Ascending aorta (tissue), 2 donors: ENCODE results near the gene SPO11. TPM values are rescaled to one million over a fixed set of nuclear protein-coding genes. Genes with fewer than 3 reads are reported as not detected.

Experiments used
- DNase-seq, 2 donors: peaks; one replicate each; pipeline ENCODE4 v3.0.0-alpha.2; 2019; ENCODE audit warnings: low spot score in 2 of 2
- H3K27ac ChIP-seq, 2 donors: fragments of 200-600 bp; sonication (generic); one replicate each; pipeline ENCODE4 v1.5.1; 2016 to 2017; ENCODE audit warnings: mild to moderate bottlenecking in 1 of 2
- H3K27me3 ChIP-seq: fragments of 200-600 bp; sonication (generic); one replicate; pipeline ENCODE4 v1.5.1; 2017
- H3K36me3 ChIP-seq, 2 donors: fragments of 200-600 bp; sonication (generic); one replicate each; pipeline ENCODE4 v1.5.1; 2016
- H3K4me1 ChIP-seq, 2 donors: fragments of 200-600 bp; sonication (generic); one replicate each; pipeline ENCODE4 v1.5.1; 2016 to 2017; ENCODE audit warnings: mild to moderate bottlenecking in 1 of 2
- H3K4me3 ChIP-seq, 2 donors: fragments of 200-600 bp; sonication (generic); one replicate each; pipeline ENCODE4 v1.5.1; 2016 to 2017; ENCODE audit warnings: mild to moderate bottlenecking in 1 of 2
- H3K9me3 ChIP-seq, 2 donors: fragments of 200-600 bp; sonication (generic); one replicate each; pipeline ENCODE4 v1.5.1; 2016
- CTCF ChIP-seq, 3 experiments: fragments of 200-600 bp in 2 of 3; fragments of 450-650 bp in 1 of 3; sonication (generic) in 2 of 3; IDR thresholded peaks; one replicate each; pipeline ENCODE4 v1.5.1; 2016 to 2019; ENCODE audit warnings: antibody characterized with exemption in 3 of 3, mild to moderate bottlenecking in 1 of 3, moderate library complexity in 1 of 3
- intact Hi-C: fragments of 100-400 bp; cut with DNase I; formaldehyde crosslinking; loops from one replicate; pipeline ENCODE4 v1.15.1; 2023
- total RNA-seq: library from RNA; depleted of rRNA; stranded (reverse); fragments of >200 nt; gene quantifications from one replicate; pipeline ENCODE4 v1.1.0, GENCODE V29; 2016

Gene SPO11
- total RNA-seq, 1 donor from 2014 or later, result not detected

GRCh38 chr20:57315976-57316480 lies 13.6 kb upstream of the SPO11 start:
- no peaks in the 10 kb centered on the region for H3K27me3 ChIP-seq
- H3K36me3 ChIP-seq, result no peaks in the 10 kb centered on the region
- no peaks in the 10 kb centered on the region for H3K4me1 ChIP-seq
- intact Hi-C loops, result no loop called here
- no peak overlapping the region for H3K27ac ChIP-seq
- no peak for DNase-seq
- TF ChIP-seq CTCF (IDR thresholded peaks at IDR 0.05), result no peak
- H3K4me3 ChIP-seq, result no peak overlapping the region
- no peaks in the 10 kb centered on the region for H3K9me3 ChIP-seq

- intact Hi-C loops, result no loop called here
- DNase-seq, result no peak
- Histone ChIP-seq H3K27ac (no peak overlapping the region), H3K27me3 (no peaks in the 10 kb centered on the region), H3K4me1 (no peaks in the 10 kb centered on the region), H3K36me3 (no peaks in the 10 kb centered on the region), H3K9me3 (no peaks in the 10 kb centered on the region), H3K4me3 (no peak overlapping the region)
- no peak for TF ChIP-seq CTCF (IDR thresholded peaks at IDR 0.05)
Observed at GRCh38 chr20:57316795-57317201, 12.8 kb upstream of the SPO11 start.

DNA sequence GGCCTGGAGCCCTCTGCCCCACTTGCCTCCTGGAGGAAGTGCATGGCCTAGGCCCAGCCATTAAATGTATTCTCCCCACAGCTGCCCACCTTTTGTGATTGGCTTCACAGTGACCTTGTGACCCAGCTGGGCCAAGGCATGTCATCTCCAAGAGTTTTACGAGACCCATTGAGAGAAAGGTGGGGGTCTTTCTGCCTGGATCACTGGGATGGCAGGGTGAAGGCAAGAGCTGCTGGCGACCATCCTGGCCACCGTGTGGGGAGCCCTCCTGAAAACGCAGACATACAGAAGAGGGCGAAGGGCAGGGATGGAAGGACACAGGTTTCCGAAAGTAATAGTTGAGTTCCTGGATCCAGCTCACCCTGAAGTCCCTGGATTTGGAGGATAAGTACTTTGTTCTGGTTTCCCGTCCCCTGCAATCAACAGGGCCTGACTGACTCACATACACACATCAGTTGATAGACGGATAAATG lies 12.3 kb upstream of the SPO11 start:
- Histone ChIP-seq H3K36me3 (no peaks in the 10 kb centered on the region), H3K27me3 (no peaks in the 10 kb centered on the region), H3K4me1 (no peaks in the 10 kb centered on the region), H3K27ac (no peak overlapping the region), H3K4me3 (no peak overlapping the region), H3K9me3 (no peaks in the 10 kb centered on the region)
- TF ChIP-seq CTCF (IDR thresholded peaks at IDR 0.05), result no peak
- intact Hi-C loops, result no loop called here
- no peak for DNase-seq

DNA sequence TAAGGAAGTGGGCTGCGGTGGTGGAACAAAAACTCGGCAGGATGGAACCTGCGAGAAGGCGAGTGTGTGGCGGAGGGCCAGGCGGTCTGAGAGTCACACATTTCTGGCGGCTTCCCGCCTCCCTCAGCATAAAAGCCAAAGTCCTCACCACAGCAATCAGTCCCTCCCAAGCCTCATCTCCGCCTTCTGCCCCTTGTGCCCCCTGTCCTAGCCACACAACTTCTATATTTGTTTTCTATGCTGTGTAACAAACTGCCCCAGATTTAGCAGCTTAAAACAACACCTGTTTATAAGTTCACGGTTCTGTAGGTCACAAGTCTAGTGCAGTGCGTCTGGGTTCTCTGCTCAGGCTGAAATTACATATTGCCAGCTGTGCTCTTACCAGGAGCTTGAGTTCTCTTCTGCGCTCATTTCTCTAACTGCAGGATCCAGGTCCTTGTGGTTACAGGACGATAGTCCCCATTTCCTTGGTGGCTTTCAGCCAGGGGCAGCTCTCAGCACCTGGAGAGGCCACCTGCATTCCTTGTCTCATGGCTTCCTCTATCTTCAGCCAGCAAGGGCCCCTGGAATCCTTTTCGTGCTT lies 11.7 kb upstream of the SPO11 start:
- DNase-seq, result no peak
- intact Hi-C loops, result no loop called here
- H3K4me3 ChIP-seq, result no peak overlapping the region
- no peak for TF ChIP-seq CTCF (IDR thresholded peaks at IDR 0.05)
- no peak overlapping the region for H3K27ac ChIP-seq
- H3K27me3 ChIP-seq, result no peaks in the 10 kb centered on the region
- no peaks in the 10 kb centered on the region for H3K4me1 ChIP-seq
- H3K36me3 ChIP-seq, result no peaks in the 10 kb centered on the region
- no peaks in the 10 kb centered on the region for H3K9me3 ChIP-seq

DNA sequence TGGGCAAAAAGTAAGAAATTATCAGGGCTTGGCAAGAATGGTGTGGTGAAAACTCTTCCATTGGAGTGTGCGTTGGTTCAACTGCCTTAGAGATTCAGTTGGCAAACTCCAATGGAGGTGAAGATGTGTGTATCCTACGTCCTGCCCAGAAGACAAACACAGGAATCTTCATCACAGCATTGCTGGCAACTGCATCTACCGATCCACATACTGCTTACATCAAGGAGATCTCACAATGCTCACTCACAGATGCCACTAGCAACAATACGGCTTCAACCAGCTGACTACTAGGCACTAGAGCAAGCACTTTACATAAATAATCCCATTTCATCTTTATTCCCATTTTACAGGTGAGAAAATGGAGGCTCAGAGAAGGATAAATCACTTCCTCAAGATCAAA lies 10.0 kb upstream of the SPO11 start:
- H3K9me3 ChIP-seq, result no peaks in the 10 kb centered on the region
- TF ChIP-seq CTCF (IDR thresholded peaks at IDR 0.05), result no peak

GRCh38 chr20:57320358-57320757 lies 9.2 kb upstream of the SPO11 start:
- no peak overlapping the region for H3K27ac ChIP-seq
- no peak overlapping the region for H3K4me3 ChIP-seq
- H3K4me1 ChIP-seq, result no peaks in the 10 kb centered on the region
- DNase-seq, result no peak
- H3K27me3 ChIP-seq, result no peaks in the 10 kb centered on the region
- H3K9me3 ChIP-seq, result no peaks in the 10 kb centered on the region
- intact Hi-C loops, result no loop called here
- no peaks in the 10 kb centered on the region for H3K36me3 ChIP-seq
- no peak for TF ChIP-seq CTCF (IDR thresholded peaks at IDR 0.05)

More for the DNA sequence above, 10.0 kb upstream of the SPO11 start:
- Histone ChIP-seq H3K27me3 (no peaks in the 10 kb centered on the region), H3K27ac (no peak overlapping the region), H3K36me3 (no peaks in the 10 kb centered on the region), H3K4me1 (no peaks in the 10 kb centered on the region), H3K4me3 (no peak overlapping the region)
- DNase-seq, result no peak
- intact Hi-C loops, result no loop called here
